GM21423 (cell line): ENCODE measurements around the gene RASA3.
A peak's percentile ranks its signal among the peaks of the same experiment; 100 is the strongest.

Source experiments
- ATAC-seq: cut with Tn5 transposase; IDR thresholded peaks from one replicate; pipeline ENCODE4 v1.9.1; 2021; ENCODE audit warnings: mild to moderate bottlenecking, moderate library complexity; ENCODE audit not compliant: unreplicated experiment

The RASA3 gene

GRCh38 chr13:114038900-114039299 is 93.5 kb downstream of the RASA3 start:
- ATAC-seq: no peak

GRCh38 chr13:114038211-114038613 is 94.2 kb downstream of the RASA3 start:
- ATAC-seq: no peak

GRCh38 chr13:114037674-114038073 is 94.7 kb downstream of the RASA3 start:
- ATAC-seq: no peak

GRCh38 chr13:114035583-114036531 is 96.6 kb downstream of the RASA3 start:
- ATAC-seq: no peak

- no peak for ATAC-seq
Measured at GRCh38 chr13:114035186-114035582, 97.2 kb downstream of the RASA3 start.

GRCh38 chr13:114034481-114034891 is 97.9 kb downstream of the RASA3 start:
- no peak for ATAC-seq

GRCh38 chr13:114033541-114034315 is 98.7 kb downstream of the RASA3 start:
- no peak for ATAC-seq

- ATAC-seq: no peak
Measured at GRCh38 chr13:114032126-114032799, 100.2 kb downstream of the RASA3 start.

GRCh38 chr13:114031631-114032030 is 100.8 kb downstream of the RASA3 start:
- no peak for ATAC-seq

- ATAC-seq: no peak
Measured at GRCh38 chr13:114030666-114031610, 101.5 kb downstream of the RASA3 start.

- ATAC-seq: no peak
Measured at GRCh38 chr13:114029866-114030625, 102.4 kb downstream of the RASA3 start.

- no peak for ATAC-seq
Measured at GRCh38 chr13:114027826-114028225, 104.6 kb downstream of the RASA3 start.

- no peak for ATAC-seq
Measured at GRCh38 chr13:114027046-114027715, 105.2 kb downstream of the RASA3 start.

- no peak for ATAC-seq
Measured at GRCh38 chr13:114026481-114026880, 105.9 kb downstream of the RASA3 start.

GRCh38 chr13:114025714-114026431 is 106.5 kb downstream of the RASA3 start:
- no peak for ATAC-seq

- no peak for ATAC-seq
Measured at GRCh38 chr13:114025405-114025713, 107.1 kb downstream of the RASA3 start.

- ATAC-seq: peak; percentile 75
Measured at GRCh38 chr13:114024603-114025404, 107.6 kb downstream of the RASA3 start.
